GM04503 (cell line): Measurements from ENCODE around the gene PCLAF.
"Not testable (repeated sequence)": the region's sequence is repeated elsewhere in the genome, so short reads cannot be mapped to it uniquely, and the experiment has no call there.

Experiments used
- DNase-seq: peaks from one replicate; pipeline ENCODE4 v3.0.0-alpha.2; 2012; ENCODE audit warnings: low read depth

PCLAF gene, protein sequence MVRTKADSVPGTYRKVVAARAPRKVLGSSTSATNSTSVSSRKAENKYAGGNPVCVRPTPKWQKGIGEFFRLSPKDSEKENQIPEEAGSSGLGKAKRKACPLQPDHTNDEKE

DNA sequence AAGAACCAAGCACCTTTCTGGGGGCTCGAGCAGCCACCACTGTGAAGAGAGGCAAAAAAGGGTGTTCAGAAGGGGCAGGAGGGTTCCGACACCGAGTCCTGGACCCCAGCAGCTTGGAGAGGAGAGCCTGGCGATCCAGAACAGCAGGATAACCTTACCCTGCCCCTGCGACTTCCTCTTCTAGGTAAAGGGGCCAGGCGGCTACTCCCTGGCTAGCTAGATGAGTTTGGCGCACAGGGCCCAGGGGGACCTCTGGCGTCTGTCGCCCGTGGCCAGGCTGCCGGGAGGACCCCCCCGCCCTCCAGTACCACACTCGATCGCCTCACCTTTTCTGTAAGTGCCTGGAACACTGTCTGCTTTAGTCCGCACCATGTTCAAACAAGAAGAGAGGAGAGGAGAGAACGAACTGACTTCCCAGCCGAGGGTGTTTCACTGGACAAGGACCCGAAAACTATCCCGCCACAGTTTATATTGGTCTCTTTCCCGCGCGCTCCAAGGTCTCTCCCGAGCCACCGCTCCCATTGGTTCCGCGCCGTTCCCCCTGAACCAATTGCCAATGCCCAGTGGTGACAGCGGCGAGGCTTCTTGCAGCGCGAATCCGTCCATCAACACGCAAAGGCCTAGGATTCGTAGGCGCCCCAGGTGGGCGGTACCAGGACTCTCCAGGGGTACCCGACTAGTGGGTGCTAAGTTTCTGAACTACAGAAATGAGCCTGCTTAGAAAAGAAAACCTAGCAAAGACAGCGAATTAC, at the start of gene PCLAF:
TSS of gene PCLAF (minus strand) at position 442 of the 752 bp plus-strand sequence. CDS start at position 372, 70 bp downstream.
- peak; percentile 72 for DNase-seq

DNA sequence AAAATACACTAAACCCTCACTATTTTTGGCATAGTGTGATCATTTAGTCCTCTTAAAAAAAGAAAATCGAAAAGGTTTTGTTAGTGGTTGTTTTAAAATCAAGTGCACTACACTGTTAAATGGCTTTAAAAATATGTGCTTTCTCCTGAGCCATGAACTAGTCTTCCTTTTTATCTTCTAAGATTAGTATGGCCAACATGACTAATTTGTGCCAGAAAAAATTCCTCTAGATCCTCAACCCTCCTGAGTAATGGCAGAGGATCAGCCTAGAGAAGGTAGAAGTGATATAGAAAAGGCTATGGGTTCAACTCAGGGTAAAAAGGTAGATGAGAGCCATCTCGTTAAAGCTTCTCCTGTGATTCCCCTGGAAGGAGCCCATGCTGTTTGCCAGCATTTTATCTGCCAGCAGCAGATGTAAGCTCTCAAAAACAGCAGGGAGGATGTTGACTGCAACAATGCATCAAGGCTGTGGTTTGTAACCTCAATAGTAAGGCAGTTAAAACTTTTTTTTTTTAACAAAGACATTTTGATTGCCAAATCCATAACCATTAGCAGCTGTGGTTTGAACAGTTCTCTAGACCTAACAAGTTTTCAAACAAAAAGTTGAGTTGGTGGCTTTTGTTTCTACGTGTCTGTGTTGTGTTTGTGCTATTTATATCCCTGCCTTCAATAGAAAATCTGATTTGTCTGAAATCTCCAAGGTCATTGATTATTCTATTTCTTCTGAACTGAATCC, 48.9 kb upstream of the PCLAF start:
- peak; percentile 92 for DNase-seq

DNA sequence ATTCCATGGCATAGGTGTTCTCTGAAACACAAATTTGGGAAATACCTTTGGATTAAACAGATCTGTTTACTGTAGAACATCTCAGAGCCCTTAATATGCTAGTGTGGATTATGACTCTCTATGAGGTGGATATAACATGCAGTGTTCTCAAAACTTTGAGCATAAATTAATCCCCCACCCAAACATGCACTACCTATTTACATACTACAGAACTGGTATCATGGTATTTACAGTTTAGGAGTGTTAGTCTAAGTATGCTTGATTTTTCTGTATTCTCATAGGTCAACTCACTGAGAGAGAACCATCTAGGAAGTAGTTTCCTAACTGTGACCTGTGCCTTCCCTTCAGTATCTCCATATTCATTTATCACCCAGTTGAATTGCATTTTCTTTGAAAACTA, 48.2 kb upstream of the PCLAF start:
- DNase-seq, result no peak

DNA sequence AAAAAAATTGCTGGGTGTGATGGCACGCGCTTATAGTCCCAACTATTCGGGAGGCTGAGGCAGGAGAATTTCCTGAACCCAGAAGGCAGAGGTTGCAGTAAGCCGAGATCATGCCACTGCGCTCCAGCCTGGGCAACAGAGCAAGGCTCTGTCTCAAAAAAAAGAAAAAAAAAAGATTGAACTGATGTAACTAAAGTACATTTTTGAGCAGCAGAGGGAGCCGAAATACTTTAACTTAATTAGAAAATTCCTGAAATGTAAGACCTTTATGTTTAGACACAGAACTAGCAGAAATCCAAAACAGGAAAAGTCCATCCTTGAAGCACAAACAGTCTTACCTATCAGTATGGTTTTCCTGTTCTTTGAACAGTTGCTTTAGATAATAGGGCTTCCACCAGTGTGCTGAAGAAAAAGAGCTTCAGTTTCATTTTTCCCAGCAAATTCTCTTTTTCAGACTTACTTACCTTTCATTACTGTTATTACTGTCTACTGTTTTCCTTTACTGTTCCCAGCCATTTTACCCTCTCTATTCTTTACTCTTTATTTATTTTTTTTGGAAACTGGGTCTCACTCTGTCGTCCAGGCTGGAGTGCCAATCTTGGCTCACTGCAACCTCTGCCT, 45.7 kb upstream of the PCLAF start:
- no peak for DNase-seq

DNA sequence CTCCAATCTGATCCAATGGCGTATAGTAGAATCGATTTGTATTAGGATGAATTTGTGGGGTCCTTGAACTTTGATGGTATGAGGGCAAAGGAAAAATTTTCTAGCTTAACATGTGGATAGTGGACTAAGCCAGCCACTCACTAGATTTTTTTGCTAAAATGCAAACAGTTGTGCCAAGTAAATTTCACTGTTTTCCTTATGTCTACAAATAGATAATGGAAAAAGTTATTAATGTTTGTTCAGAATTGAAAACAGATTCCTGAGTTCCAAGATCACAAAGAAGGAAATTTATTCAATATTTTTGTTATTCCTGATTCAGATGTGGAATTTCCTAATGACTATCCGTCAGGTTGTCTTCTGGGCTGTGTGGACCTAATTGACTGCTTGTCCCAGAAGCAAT, 44.0 kb upstream of the PCLAF start:
- DNase-seq, result no peak

DNA sequence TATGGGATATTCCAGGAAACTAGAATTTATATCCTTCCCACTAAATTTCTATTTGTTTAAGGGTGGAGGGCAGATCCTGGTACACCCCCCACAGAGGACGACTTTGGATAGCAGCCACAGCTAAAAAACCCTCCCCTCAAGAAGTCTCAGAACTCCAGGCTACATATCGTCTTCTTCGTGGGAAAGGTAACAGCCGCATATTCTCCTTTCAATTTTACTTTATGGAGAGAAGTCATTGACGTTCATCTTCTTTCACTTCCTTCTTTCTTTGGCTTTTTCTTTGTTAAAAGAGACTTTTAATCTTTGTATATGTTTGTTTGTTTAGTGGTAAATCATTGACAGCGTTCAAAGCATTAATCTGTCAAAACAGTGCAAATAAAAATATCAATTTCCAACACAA, 42.7 kb upstream of the PCLAF start:
- no peak for DNase-seq

DNA sequence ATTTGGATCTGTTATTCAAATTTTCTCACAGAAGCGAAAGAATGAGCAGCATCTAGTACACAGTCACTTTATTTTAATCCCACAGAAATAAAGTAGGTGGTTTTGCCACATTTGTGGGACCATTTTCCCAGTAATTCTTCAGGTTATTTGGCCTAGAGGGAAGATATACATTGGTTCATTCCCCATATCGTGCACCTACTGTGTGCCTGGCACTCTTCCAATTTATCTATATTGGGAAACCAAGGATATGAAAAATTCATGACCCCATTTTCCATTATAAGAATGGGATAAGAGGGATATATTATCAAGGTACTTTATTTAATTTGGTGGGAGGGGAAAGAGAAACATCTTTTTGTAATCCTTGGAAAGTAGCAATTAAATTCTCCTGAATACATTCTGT, 41.5 kb upstream of the PCLAF start:
- DNase-seq, result no peak

DNA sequence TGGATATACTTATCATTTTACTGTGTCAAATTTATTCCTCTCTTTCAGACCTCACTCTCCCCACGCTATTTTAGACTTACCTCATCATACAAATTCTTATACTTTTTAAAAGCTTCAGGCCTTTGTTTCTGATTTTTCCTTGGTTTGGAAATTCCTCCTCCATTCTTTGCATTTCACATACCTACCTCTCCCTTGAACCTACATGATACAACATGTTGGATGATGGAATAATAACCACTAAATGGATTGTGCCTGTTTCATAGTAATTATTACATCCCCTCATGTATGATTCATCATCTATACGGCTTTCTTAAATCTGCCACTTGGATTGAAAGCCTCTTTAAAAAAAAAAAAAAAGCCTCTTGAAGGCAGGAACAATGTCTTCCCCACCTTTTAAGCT, 31.0 kb upstream of the PCLAF start:
- DNase-seq, result no peak

DNA sequence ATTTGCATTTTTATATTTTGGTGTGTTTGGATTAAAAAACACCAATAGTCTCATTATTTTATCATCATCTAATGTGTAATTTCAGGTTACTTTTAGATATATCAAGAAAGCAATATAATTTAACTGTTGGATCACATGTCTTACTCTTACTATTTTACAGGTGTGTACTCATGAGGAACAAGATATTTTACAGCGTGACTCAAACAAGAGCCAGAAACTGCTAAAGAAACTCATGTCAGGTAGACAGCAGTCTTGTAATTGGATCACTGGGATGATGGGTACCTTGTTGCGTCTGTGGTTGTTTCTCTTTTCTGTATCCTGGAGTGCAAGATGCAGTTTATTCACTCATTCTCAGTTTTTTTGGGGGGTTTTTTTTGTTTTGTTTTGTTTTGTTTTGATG, 19.3 kb upstream of the PCLAF start:
- no peak for DNase-seq

DNA sequence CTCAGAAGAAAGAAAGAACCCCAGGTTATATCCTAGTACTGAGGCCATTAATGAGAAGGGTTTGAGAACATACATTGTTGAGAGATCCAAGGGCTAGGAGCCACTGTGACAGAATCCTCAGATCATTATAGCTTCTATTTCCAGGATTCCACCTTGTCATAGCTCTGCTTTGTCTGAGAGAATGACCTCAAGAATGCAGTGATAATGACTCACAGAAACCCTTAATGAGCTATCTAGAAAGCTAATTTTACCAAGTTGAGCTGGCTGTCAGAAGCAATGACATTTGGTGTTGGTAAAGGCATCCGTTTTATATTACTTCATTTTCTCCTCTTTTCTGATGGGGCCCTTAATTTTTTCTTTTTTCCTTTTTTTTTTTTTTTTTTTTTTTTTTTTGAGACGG, 17.3 kb upstream of the PCLAF start:
- no peak for DNase-seq

DNA sequence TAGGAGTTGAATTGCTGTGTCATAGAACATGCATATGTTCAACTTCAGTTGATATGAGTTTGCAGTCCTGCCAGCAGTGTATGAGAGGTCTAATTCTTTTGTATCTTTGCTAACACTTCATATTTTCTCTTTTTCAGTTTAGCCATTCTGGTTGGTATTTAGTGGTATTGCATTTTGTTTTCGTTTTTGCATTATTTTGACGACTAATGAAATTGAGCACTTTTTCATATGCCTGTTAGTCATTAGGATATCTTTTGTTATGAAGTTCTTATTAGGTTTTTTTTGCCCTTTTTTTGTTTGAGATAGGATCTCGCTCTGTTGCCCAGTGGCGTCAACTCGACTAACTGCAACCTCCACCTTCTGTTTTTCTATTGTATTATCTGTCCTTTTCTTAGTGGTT, 15.5 kb upstream of the PCLAF start:
- no peak for DNase-seq

DNA sequence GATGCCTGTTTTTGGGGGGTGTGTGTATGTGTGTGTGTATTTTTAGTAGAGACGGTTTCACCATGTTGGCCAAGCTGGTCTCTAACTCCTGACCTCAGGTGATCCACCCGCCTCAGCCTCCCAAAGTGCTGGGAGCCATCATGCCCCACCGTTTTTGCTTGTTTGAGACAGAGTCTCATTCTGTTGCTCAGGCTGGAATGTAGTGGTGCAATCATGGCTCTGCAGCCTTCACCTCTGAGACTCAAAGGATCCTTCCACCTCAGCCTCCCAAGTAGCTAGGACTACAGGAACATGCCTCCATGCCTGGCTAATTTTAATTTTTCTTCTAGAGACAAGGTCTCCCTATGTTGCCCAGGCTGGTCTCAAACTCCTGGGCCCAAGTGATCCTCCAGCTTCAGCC, 11.2 kb upstream of the PCLAF start:
- not testable (repeated sequence) for DNase-seq

DNA sequence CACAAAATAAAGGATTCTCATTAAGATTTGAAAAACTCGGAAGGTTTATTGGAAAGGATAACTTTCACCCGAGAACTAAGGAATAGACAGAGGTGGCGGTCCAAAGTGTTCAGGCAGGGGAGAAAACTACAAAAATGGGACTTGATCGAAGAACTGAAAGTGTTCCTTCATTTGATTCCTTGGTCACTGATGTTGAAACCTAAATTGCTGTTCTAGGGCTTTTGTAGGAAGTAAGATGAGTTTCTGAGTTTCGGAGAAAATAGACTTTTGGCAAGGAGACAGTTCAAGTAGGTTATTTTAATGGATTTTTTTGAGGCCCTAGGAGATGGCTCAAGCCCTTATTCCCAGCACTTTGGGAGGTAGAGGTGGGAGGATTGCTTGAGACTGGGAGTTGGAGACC, 7.8 kb upstream of the PCLAF start:
- no peak for DNase-seq

DNA sequence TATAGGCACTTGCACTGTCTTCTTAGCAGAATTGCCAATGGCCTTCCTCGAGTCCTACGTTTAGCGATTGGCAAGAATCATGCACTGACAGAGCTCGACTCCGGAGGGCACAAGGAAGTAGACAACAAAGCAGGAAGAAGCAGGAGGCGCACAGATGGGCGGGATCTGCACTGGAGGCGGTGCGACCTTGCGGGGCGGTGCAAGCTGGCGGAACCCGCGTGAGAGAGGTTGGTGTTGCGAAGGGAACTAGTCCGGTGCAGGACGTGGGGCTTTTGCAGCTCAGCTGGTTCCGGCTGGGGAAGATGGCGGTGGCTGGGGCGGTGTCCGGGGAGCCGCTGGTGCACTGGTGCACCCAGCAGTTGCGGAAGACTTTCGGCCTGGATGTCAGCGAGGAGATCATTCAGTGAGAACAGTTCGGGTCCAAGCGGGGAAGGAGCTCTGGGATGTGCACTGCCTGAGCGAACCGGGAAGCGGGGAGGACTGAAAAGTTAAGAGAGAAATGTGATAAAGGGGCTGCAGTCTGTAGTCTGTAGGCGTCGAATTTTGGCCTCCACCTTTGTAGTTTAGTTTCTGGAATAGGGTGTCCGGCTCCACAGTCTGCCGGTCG, 6.4 kb upstream of the PCLAF start, which contains the start of gene TRIP4:
TSS of gene TRIP4 (plus strand) at position 275 of the 607 bp plus-strand sequence. CDS start at position 303, 28 bp downstream.
- peak; percentile 89 for DNase-seq

DNA sequence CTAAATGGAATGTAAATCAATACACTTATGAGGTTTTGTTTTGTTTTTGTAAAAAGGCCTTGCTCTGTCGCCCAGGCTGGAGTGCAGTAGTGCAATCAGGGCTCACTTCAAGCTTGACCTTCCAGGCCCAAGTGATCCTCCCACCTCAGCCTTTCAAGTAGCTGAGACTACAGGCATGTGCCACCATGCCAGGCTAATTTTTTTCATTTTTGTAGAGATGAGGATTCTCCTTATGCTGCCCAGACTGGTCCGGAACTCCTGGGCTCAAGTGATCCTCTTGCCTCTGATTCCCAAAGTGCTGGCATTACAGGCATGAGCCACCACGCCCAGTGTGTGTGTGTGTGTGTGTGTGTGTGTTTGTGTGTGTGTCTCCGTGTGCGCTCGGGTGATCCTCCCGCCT, 5.0 kb upstream of the PCLAF start:
- no peak for DNase-seq

DNA sequence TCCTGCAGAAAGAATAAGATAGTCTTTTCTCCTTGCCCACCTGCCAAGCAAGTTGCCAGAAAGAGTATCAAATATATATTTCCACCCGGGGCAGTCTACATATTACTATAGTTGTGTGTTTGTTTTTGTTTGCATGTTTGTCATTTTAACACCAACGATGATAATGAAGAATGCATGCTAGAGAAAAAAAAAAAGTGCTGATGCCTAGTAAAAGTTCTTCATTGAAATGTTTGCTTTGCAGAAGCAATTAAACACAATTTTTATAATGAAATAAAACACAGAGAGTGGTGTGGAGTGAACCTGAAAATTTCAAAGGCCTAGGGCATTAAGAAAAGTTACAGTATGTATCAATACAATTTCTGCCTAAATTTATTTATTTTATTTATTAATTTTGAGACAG, 2.5 kb upstream of the PCLAF start:
- no peak for DNase-seq

DNA sequence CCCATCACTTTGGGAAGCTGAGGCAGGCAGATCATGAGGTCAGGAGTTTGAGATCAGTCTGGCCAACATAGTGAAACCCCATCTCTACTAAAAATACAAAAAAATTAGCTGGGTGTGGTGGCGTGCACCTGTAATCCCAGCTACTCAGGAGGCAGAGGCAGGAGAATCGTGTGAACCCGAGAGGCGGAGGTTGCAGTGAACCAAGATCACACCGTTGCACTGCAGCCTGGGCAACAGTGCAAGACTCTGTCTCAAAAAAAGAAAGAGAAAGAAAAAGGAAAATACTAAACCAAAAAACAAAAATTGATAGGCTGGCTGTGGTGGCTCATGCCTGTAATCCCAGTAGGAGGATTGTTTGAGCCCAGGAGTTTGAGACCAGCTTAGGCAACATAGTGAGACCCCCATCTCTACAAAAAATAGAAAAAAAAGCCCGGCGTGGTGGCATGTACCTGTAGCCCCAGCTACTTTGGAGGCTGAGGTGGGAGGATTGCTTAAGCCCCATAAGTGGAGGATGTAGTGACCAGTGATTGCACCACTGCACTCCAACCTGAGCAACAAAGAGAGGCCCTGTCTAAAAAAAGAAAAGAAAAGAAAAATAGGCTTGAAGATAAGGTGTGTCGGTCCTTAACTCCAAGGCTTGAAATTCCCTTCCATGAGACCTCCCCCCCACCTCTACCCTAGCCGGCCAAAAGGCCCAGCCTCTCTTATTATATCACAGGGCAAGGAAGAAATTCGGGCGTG, 941 bp downstream of the PCLAF start:
- DNase-seq, result not testable (repeated sequence)

DNA sequence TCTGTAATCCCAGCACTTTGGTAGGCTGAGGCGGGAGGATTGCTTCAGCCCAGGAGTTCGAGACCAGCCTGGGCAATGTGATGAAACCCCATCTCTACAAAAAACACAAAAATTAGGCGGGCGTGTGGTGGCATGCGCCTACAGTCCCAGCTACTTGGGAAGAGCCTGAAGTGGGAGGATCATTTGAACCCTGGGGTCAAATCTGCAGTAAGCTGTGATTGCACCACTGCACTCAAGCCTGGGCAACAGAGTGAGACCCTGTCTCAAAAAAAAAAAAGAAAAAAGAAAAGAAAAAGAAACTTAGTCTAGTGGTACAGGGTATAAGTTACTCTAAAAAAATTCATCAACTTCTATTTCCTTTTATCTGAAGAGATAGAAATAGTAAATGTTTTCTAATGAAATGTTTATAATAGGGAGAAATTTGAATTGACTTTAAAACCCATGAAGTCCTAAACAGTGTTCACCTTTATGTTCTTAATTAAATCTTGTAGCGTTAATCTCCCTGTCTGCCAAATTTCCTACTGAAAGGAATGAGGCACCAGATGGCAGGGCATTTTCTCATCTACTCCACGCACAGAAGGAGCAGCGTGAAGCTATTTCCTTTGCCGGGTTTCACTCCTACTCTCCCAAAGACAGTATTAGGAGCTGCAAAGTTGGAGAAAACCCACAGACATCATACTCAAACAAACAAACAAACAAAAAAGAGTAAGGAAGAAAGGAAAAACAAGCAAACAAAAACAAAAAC, 1.9 kb downstream of the PCLAF start:
- no peak for DNase-seq

DNA sequence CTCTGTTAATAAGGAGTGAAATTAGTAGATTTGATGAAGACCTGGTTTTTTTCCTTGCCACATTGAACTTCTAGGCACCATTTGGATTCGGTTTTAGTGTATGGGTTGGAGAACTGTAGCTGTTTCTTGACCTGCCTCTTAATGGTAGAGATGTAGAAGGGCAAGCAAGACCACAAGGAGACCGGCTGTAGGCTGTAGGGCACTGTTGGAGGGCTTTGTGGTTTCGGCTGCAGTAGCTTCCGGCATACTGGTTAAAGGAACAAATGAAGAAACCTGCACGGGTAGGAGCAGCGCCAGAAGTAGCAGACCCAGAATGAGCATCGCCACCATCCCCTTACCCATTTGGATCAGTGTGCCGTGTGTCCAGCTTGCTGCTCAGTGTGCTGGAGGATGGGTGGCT, 7.9 kb downstream of the PCLAF start:
- DNase-seq, result no peak

DNA sequence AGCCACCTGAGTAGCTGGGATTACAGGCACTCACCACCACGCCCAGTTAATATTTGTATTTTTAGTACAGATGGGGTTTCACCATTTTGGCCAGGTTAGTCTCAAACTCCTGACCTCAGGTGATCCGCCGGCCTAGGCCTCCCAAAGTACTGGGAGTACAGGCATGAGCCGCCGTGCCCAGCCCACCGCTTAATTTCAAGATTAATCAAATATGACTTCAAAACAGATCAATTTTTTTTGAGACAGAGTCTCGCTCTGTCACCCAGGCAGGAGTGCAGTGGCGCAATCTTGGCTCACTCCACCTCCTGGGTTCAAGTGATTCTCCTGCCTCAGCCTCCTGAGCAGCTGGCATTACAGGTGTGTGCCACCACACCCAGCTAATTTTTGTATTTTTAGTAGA, 9.9 kb downstream of the PCLAF start:
- not testable (repeated sequence) for DNase-seq

DNA sequence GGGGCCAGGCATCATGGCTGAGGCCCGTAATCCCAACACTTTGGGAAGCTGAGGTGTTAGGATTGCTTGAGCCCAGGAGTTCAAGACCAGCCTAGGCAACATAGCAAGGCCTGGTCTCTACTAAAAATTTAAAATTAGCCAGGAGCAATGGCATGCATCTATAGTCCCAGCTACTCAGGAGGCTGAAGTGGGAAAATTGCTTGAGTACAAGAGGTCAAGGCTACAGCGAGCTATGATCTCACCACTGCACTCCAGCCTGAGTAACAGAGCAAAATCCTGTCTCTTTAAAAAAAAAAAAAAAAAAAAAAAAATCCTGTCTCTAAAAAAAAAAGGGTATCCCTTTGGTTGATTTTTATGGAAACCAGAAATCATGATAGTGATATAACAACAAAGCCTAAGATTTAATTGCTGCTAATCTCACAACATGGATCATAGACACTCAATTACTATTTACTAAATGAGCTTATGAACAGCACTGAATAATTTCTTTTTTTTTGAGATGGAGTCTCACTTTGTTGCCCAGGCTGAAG, 12.1 kb downstream of the PCLAF start:
- DNase-seq, result no peak
